H9 (cell line): ENCODE data around the gene ZNF3. TPM values are rescaled to one million over a fixed set of nuclear protein-coding genes. Genes with fewer than 3 reads are reported as not detected.

Source experiments
- DNase-seq: peaks from one replicate; pipeline ENCODE4 v3.0.0-alpha.2; 2017
- H2AFZ ChIP-seq: one replicate; pipeline ENCODE4 v1.6.1; 2013; ENCODE audit warnings: mild to moderate bottlenecking, low read length, control low read depth, moderate library complexity
- H2AK5ac ChIP-seq: 2 replicates; pipeline ENCODE4 v1.6.1; 2013; ENCODE audit warnings: low read length, control low read depth, mixed read lengths; ENCODE audit not compliant: insufficient read length
- H2BK120ac ChIP-seq: one replicate; pipeline ENCODE4 v1.6.1; 2013; ENCODE audit warnings: low read depth, mild to moderate bottlenecking, low read length, control low read depth, inconsistent platforms; ENCODE audit not compliant: poor library complexity, severe bottlenecking
- H2BK12ac ChIP-seq: 2 replicates; pipeline ENCODE4 v1.6.1; 2013; ENCODE audit warnings: low read length, control low read depth, mixed read lengths, low read depth; ENCODE audit not compliant: insufficient read length
- H2BK15ac ChIP-seq: 2 replicates; pipeline ENCODE4 v1.6.1; 2013; ENCODE audit warnings: low read depth, low read length, control low read depth
- H2BK20ac ChIP-seq: one replicate; pipeline ENCODE4 v1.6.1; 2013; ENCODE audit warnings: low read depth, mild to moderate bottlenecking, low read length, control low read depth, inconsistent platforms; ENCODE audit not compliant: poor library complexity, severe bottlenecking
- H2BK5ac ChIP-seq: 2 replicates; pipeline ENCODE4 v1.6.1; 2013; ENCODE audit warnings: low read length, control low read depth, mixed read lengths; ENCODE audit not compliant: insufficient read length
- H3K14ac ChIP-seq: 2 replicates; pipeline ENCODE4 v1.6.1; 2013; ENCODE audit warnings: low read length, control low read depth; ENCODE audit not compliant: insufficient read depth
- H3K18ac ChIP-seq: 2 replicates; pipeline ENCODE4 v1.6.1; 2013; ENCODE audit warnings: low read depth, mild to moderate bottlenecking, mixed read lengths, low read length, control low read depth; ENCODE audit not compliant: insufficient read length
- H3K23ac ChIP-seq: 2 replicates; pipeline ENCODE4 v1.6.1; 2013; ENCODE audit warnings: low read length, control low read depth, mixed read lengths, low read depth; ENCODE audit not compliant: insufficient read length
- H3K23me2 ChIP-seq: 2 replicates; pipeline ENCODE4 v1.6.1; 2013; ENCODE audit warnings: low read depth, mild to moderate bottlenecking, mixed read lengths, low read length, control low read depth; ENCODE audit not compliant: insufficient read length, poor library complexity, severe bottlenecking
- H3K27ac ChIP-seq: 2 replicates; pipeline ENCODE4 v1.5.1; 2013; ENCODE audit warnings: low read length, control low read depth, mixed read lengths, low read depth; ENCODE audit not compliant: insufficient read length
- H3K27me3 ChIP-seq: 2 replicates; pipeline ENCODE4 v1.6.1; 2013; ENCODE audit warnings: low read length, control low read depth, inconsistent platforms; ENCODE audit not compliant: insufficient read depth
- H3K4ac ChIP-seq: 2 replicates; pipeline ENCODE4 v1.6.1; 2013; ENCODE audit warnings: low read depth, mild to moderate bottlenecking, control low read depth, inconsistent platforms, low read length, moderate library complexity
- H3K4me1 ChIP-seq: 2 replicates; pipeline ENCODE4 v1.6.1; 2013; ENCODE audit warnings: low read length, control low read depth, inconsistent platforms; ENCODE audit not compliant: insufficient read depth
- H3K4me2 ChIP-seq: 2 replicates; pipeline ENCODE4 v1.6.1; 2013; ENCODE audit warnings: low read length, control low read depth, mixed read lengths; ENCODE audit not compliant: insufficient read length, insufficient read depth
- H3K56ac ChIP-seq: 2 replicates; pipeline ENCODE4 v1.6.1; 2013; ENCODE audit warnings: low read depth, mild to moderate bottlenecking, mixed read lengths, low read length, control low read depth; ENCODE audit not compliant: insufficient read length
- H3K79me1 ChIP-seq: 2 replicates; pipeline ENCODE4 v1.6.1; 2013; ENCODE audit warnings: low read depth, mild to moderate bottlenecking, moderate library complexity, low read length, control low read depth, inconsistent platforms; ENCODE audit not compliant: insufficient read depth, poor library complexity, severe bottlenecking
- H3K79me2 ChIP-seq: 2 replicates; pipeline ENCODE4 v1.6.1; 2013; ENCODE audit warnings: low read length, control low read depth, inconsistent platforms; ENCODE audit not compliant: insufficient read depth
- H3K9ac ChIP-seq: 2 replicates; pipeline ENCODE4 v1.6.1; 2013; ENCODE audit warnings: low read length, control low read depth, mixed read lengths; ENCODE audit not compliant: insufficient read length; ENCODE audit errors: extremely low read depth
- H3K9me3 ChIP-seq: one replicate; pipeline ENCODE4 v1.6.1; 2013; ENCODE audit warnings: low read depth, low read length, inconsistent platforms; ENCODE audit not compliant: control insufficient read depth
- H3T11ph ChIP-seq: one replicate; pipeline ENCODE4 v1.6.1; 2013; ENCODE audit warnings: mild to moderate bottlenecking, low read length, control low read depth, inconsistent platforms
- H4K20me1 ChIP-seq: one replicate; pipeline ENCODE4 v1.6.1; 2013; ENCODE audit not compliant: control insufficient read depth, insufficient read length, insufficient read depth
- H4K5ac ChIP-seq: 2 replicates; pipeline ENCODE4 v1.6.1; 2013; ENCODE audit warnings: low read depth, mild to moderate bottlenecking, mixed read lengths, low read length, control low read depth; ENCODE audit not compliant: insufficient read length
- H4K8ac ChIP-seq: replicated peaks from 2 replicates; pipeline ENCODE4 v1.6.1; 2013; ENCODE audit warnings: low read length, control low read depth, mixed read lengths, low read depth; ENCODE audit not compliant: insufficient read length
- H4K91ac ChIP-seq: 2 replicates; pipeline ENCODE4 v1.6.1; 2013; ENCODE audit warnings: low read depth, mild to moderate bottlenecking, moderate library complexity, mixed read lengths, low read length, control low read depth; ENCODE audit not compliant: insufficient read length
- H3K27ac Mint-ChIP-seq, 3 experiments: 2 replicates in 2 of 3; 3 replicates in 1 of 3; pipeline ENCODE4 v1.8.0; 2020 to 2021; ENCODE audit warnings: mixed read lengths in 3 of 3, mild to moderate bottlenecking in 1 of 3, moderate library complexity in 1 of 3
- H3K27me3 Mint-ChIP-seq: 2 replicates; pipeline ENCODE4 v1.8.0; 2021; ENCODE audit warnings: low read depth, mild to moderate bottlenecking, moderate library complexity, mixed read lengths
- H3K36me3 Mint-ChIP-seq, 3 experiments: 2 replicates in 2 of 3; 3 replicates in 1 of 3; pipeline ENCODE4 v1.8.0; 2020 to 2021; ENCODE audit warnings: low read depth in 3 of 3, mixed read lengths in 3 of 3; ENCODE audit not compliant: insufficient read depth in 1 of 3
- H3K4me1 Mint-ChIP-seq, 2 experiments: 2 replicates each; pipeline ENCODE4 v1.8.0; 2020; ENCODE audit warnings: mixed read lengths in 2 of 2
- H3K4me3 Mint-ChIP-seq, 2 experiments: 2 replicates in 1 of 2; 3 replicates in 1 of 2; pipeline ENCODE4 v1.8.0; 2020 to 2021; ENCODE audit warnings: mild to moderate bottlenecking in 2 of 2, mixed read lengths in 2 of 2, moderate library complexity in 1 of 2
- H3K9me3 Mint-ChIP-seq, 2 experiments: 2 replicates in 1 of 2; 3 replicates in 1 of 2; pipeline ENCODE4 v1.8.0; 2020; ENCODE audit warnings: mild to moderate bottlenecking in 2 of 2, mixed read lengths in 2 of 2, moderate library complexity in 1 of 2
- WGBS: extraction: QIAGEN DNeasy Blood & Tissue Kit; methylation state at CpG from one replicate; pipeline ENCODE4 v1.1.7; 2013; ENCODE audit warnings: missing lambda C conversion rate, low lambda C conversion rate, mixed read lengths; ENCODE audit not compliant: insufficient read length; ENCODE audit errors: extremely low coverage; 5-methylcytosine and 5-hydroxymethylcytosine counted together
- total RNA-seq: library from RNA; stranded (reverse); gene quantifications from 2 replicates; pipeline ENCODE4 v1.2.1, GENCODE V29; 2021
- TF ChIP-seq, protein P1 (sequence below): fragments of 200-600 bp; sonication (generic); conservative IDR thresholded peaks from 3 replicates; pipeline ENCODE4 v1.8.0; 2021; ENCODE audit warnings: antibody characterized with exemption, mild to moderate bottlenecking

Gene ZNF3
- total RNA-seq, 1 experiment from 2014 or later = 60.4 TPM

DNA sequence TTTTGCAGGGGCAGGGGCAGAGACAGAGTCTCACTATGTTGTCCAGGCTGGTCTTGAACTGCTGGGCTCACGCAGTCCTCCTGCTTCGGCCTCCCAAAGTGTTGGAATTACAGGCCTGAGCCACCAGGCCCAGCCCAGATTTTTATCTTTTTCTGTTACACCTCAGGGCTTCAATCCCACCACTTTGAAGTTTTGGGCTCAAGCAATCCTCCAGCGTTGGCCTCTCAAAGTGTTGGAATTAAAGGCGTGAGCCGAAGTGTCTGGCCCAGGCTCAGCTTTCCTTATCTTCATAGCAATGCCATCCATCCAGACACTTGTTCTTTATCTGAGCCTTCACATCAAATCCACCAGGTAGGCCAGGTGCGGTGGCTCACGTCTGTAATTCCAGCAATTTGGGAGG lies 33.5 kb upstream of the ZNF3 start:
- Histone ChIP-seq H4K8ac (no peak overlapping the region), H4K5ac (no peak overlapping the region), H3K14ac (no peak overlapping the region), H3K18ac (no peak overlapping the region), H4K20me1 (no peaks in the 10 kb centered on the region), H3K4me2 (no peak overlapping the region), H3K56ac (no peak overlapping the region), H3K23me2 (peaks cover 5% of the 10 kb centered on the region), H3K27ac (no peak overlapping the region), H2AK5ac (no peak overlapping the region), H2BK15ac (no peak overlapping the region), H2BK20ac (no peak overlapping the region), H3K9me3 (no peaks in the 10 kb centered on the region), H3T11ph (no peak overlapping the region), H3K9ac (no peak overlapping the region), H3K4ac (no peak overlapping the region), H4K91ac (no peak overlapping the region), H2BK12ac (no peak overlapping the region), H2AFZ (no peak overlapping the region), H3K79me2 (no peaks in the 10 kb centered on the region), H2BK120ac (no peak overlapping the region), H3K4me1 (no peaks in the 10 kb centered on the region), H3K27me3 (no peaks in the 10 kb centered on the region), H3K79me1 (no peaks in the 10 kb centered on the region), H3K23ac (no peak overlapping the region), H2BK5ac (no peak overlapping the region)
- Mint-ChIP-seq H3K27ac (no peak overlapping the region), H3K36me3 (peaks cover 36 to 50% (median 47%) of the 10 kb centered on the region in 3 experiments), H3K4me3 (no peak overlapping the region), H3K4me1 (peaks cover under 1 to 3% of the 10 kb centered on the region in 2 experiments; a peak in 3 of 4 replicates), H3K9me3 (no peaks in the 10 kb centered on the region), H3K27me3 (no peaks in the 10 kb centered on the region)
- no CpG with 5 or more reads among the region's 7 CpGs for WGBS
- no peak for DNase-seq
- TF ChIP-seq, protein P1, sequence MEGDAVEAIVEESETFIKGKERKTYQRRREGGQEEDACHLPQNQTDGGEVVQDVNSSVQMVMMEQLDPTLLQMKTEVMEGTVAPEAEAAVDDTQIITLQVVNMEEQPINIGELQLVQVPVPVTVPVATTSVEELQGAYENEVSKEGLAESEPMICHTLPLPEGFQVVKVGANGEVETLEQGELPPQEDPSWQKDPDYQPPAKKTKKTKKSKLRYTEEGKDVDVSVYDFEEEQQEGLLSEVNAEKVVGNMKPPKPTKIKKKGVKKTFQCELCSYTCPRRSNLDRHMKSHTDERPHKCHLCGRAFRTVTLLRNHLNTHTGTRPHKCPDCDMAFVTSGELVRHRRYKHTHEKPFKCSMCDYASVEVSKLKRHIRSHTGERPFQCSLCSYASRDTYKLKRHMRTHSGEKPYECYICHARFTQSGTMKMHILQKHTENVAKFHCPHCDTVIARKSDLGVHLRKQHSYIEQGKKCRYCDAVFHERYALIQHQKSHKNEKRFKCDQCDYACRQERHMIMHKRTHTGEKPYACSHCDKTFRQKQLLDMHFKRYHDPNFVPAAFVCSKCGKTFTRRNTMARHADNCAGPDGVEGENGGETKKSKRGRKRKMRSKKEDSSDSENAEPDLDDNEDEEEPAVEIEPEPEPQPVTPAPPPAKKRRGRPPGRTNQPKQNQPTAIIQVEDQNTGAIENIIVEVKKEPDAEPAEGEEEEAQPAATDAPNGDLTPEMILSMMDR = no peak
